Adrenal gland (tissue), 5 donors: Measurements from ENCODE around the gene GATA6.

Experiments used
- CTCF ChIP-seq, 6 experiments: fragments of 450-650 bp in 4 of 6; fragments of 200-600 bp in 2 of 6; sonication (generic) in 1 of 6; IDR thresholded peaks; 1 replicate in 5 of 6; 2 replicates in 1 of 6; pipeline versions ENCODE4 v1.5.1 to v1.8.0; 2016 to 2021; ENCODE audit warnings: antibody characterized with exemption in 6 of 6, mild to moderate bottlenecking in 2 of 6, moderate library complexity in 1 of 6
- POLR2A ChIP-seq, 2 donors: fragments of 450-650 bp; IDR thresholded peaks; one replicate each; pipeline ENCODE4 v1.6.1; 2017; ENCODE audit warnings: antibody characterized with exemption in 2 of 2, mild to moderate bottlenecking in 2 of 2, moderate library complexity in 1 of 2
- donor health status: DM: no; HTN: no; CAD: no.

GRCh38 chr18:22169011-22169888, at the start of gene GATA6:
- peak in 3 of 6 experiments; percentile 12 to 33 (median 23) for TF ChIP-seq CTCF (IDR thresholded peaks at IDR 0.05)
- TF ChIP-seq POLR2A (IDR thresholded peaks at IDR 0.05): peak; percentile 98 to 99
